NCI-H1092 (cell line): Measurements from ENCODE around the gene DCUN1D2.

Source experiments
- DNase-seq: peaks from one replicate; lab custom pipeline; 2025; lab: John Stamatoyannopoulos, UW

DCUN1D2 gene

GRCh38 chr13:113422807-113423519, 67.5 kb downstream of the DCUN1D2 start:
- DNase-seq: no peak

GRCh38 chr13:113421673-113422270, 68.7 kb downstream of the DCUN1D2 start:
- DNase-seq: no peak

GRCh38 chr13:113420833-113421600, 69.5 kb downstream of the DCUN1D2 start:
- DNase-seq: no peak

- DNase-seq: no peak
Measured at GRCh38 chr13:113420232-113420631, 70.3 kb downstream of the DCUN1D2 start.

GRCh38 chr13:113419531-113420193, 70.8 kb downstream of the DCUN1D2 start:
- DNase-seq: no peak

- DNase-seq: no peak
Measured at GRCh38 chr13:113418722-113419049, 71.8 kb downstream of the DCUN1D2 start.

GRCh38 chr13:113417836-113418721, 72.4 kb downstream of the DCUN1D2 start:
- DNase-seq: no peak

- DNase-seq: no peak
Measured at GRCh38 chr13:113417008-113417751, 73.3 kb downstream of the DCUN1D2 start.

- no peak for DNase-seq
Measured at GRCh38 chr13:113415825-113416224, 74.7 kb downstream of the DCUN1D2 start.

- no peak for DNase-seq
Measured at GRCh38 chr13:113415032-113415431, 75.5 kb downstream of the DCUN1D2 start.

GRCh38 chr13:113414335-113414734, 76.2 kb downstream of the DCUN1D2 start:
- DNase-seq: no peak

- no peak for DNase-seq
Measured at GRCh38 chr13:113413898-113414282, 76.6 kb downstream of the DCUN1D2 start.

- DNase-seq: no peak
Measured at GRCh38 chr13:113413178-113413897, 77.2 kb downstream of the DCUN1D2 start.

GRCh38 chr13:113412440-113412839, 78.1 kb downstream of the DCUN1D2 start:
- no peak for DNase-seq

- DNase-seq: no peak
Measured at GRCh38 chr13:113411216-113412023, 79.1 kb downstream of the DCUN1D2 start.

GRCh38 chr13:113410472-113411201, 79.9 kb downstream of the DCUN1D2 start:
- DNase-seq: no peak

- DNase-seq: no peak
Measured at GRCh38 chr13:113408562-113408961, 81.9 kb downstream of the DCUN1D2 start.

- DNase-seq: no peak
Measured at GRCh38 chr13:113407531-113408393, 82.7 kb downstream of the DCUN1D2 start.
